Left lung (tissue), 10 donors: ENCODE measurements around the gene ZNF436. TPM values are rescaled to one million over a fixed set of nuclear protein-coding genes. Genes with fewer than 3 reads are reported as not detected.
A peak's percentile ranks its signal among the peaks of the same experiment; 100 is the strongest.

Experiments
- ATAC-seq: fragments of 200-7000 bp; cut with Tn5 transposase; one replicate; pipeline ENCODE4 v1.9.1; 2020; ENCODE audit warnings: moderate library complexity
- DNase-seq, 4 donors: peaks; one replicate each; pipeline ENCODE4 v3.0.0-alpha.2; 2013 to 2020
- H3K27ac ChIP-seq, 2 donors: fragments of 200-600 bp; sonication (generic) in 1 of 2; one replicate each; pipeline versions ENCODE4 v1.5.0 to v1.8.0; 2020 to 2021
- H3K27me3 ChIP-seq, 2 donors: fragments of 200-600 bp; sonication (generic) in 1 of 2; one replicate each; pipeline versions ENCODE4 v1.5.0 to v1.8.0; 2020 to 2021
- H3K36me3 ChIP-seq, 2 donors: fragments of 200-600 bp; sonication (generic) in 1 of 2; one replicate each; pipeline versions ENCODE4 v1.5.0 to v1.8.0; 2020 to 2021
- H3K4me1 ChIP-seq, 2 donors: fragments of 200-600 bp; one replicate each; pipeline ENCODE4 v1.8.0; 2021
- H3K4me3 ChIP-seq, 2 donors: fragments of 200-600 bp; sonication (generic) in 1 of 2; one replicate each; pipeline versions ENCODE4 v1.5.0 to v1.8.0; 2020 to 2021; ENCODE audit warnings: mild to moderate bottlenecking in 1 of 2
- H3K9me3 ChIP-seq, 2 donors: fragments of 200-600 bp; sonication (generic) in 1 of 2; one replicate each; pipeline versions ENCODE4 v1.5.0 to v1.8.0; 2020 to 2021
- CTCF ChIP-seq, 2 donors: fragments of 200-600 bp; sonication (generic) in 1 of 2; IDR thresholded peaks; one replicate each; pipeline versions ENCODE4 v1.5.0 to v1.8.0; 2021; ENCODE audit warnings: antibody characterized with exemption in 2 of 2
- intact Hi-C, 2 donors: fragments of 100-400 bp; cut with DNase I; formaldehyde crosslinking; loops; one replicate each; pipeline versions ENCODE4 v1.11.2 to v1.14.2; 2022
- polyA plus RNA-seq, 6 donors: library from polyadenylated mRNA; unstranded; fragments of 120-200 nt; gene quantifications; one replicate each; pipeline ENCODE4 v1.2.1, GENCODE V29; 2013; ENCODE audit not compliant: insufficient read length in 6 of 6
- total RNA-seq, 2 donors: library from RNA; stranded (reverse); fragmentation: NEBNext Ultra II Directional; extraction: Animal tissue kit (Norgen Biotek cat#: 25700); gene quantifications; one replicate each; pipeline ENCODE4 v1.2.1, GENCODE V29; 2021
- donor health status: DM: no; HTN: yes; CAD: no.
- donor health status: DM: no; HTN: no; CAD: no.

ZNF436 gene
- total and polyA plus RNA-seq, 8 donors = 9.2 to 38.8 (median 32.7) TPM

GRCh38 chr1:23403038-23403336, 33.4 kb upstream of the ZNF436 start:
- no peak for TF ChIP-seq CTCF (IDR thresholded peaks at IDR 0.05)
- Histone ChIP-seq H3K4me1 (peaks cover 17 to 34% of the 10 kb centered on the region in 2 donors), H3K36me3 (no peaks in the 10 kb centered on the region), H3K27ac (peak overlapping the region; percentile 49 to 58), H3K4me3 (no peak overlapping the region), H3K27me3 (no peaks in the 10 kb centered on the region), H3K9me3 (no peaks in the 10 kb centered on the region)
- ATAC-seq = peak; percentile 24
- intact Hi-C loops = loop anchor here in 1 of 2 donors (10.0 kb wide), 1 partner anchor 98 kb away; no protein-coding TSS in a partner anchor
- no peak for DNase-seq

- DNase-seq (peak in 1 of 4 donors; percentile 54), ATAC-seq (peak; percentile 11)
- Histone ChIP-seq H3K9me3 (no peaks in the 10 kb centered on the region), H3K27me3 (no peaks in the 10 kb centered on the region), H3K4me3 (no peak overlapping the region), H3K36me3 (no peaks in the 10 kb centered on the region), H3K27ac (peak overlapping the region in 1 of 2 donors; percentile 58), H3K4me1 (peaks cover 17 to 34% of the 10 kb centered on the region in 2 donors)
- TF ChIP-seq CTCF (IDR thresholded peaks at IDR 0.05) = no peak
- intact Hi-C loops = loop anchor here in 1 of 2 donors (10.0 kb wide), 1 partner anchor 98 kb away; no protein-coding TSS in a partner anchor
Observed at GRCh38 chr1:23402286-23403037, 32.8 kb upstream of the ZNF436 start.

GRCh38 chr1:23401313-23401712, 31.7 kb upstream of the ZNF436 start:
- intact Hi-C loops = loop anchor here in 1 of 2 donors (10.0 kb wide), 1 partner anchor 97 kb away; no protein-coding TSS in a partner anchor
- Histone ChIP-seq H3K9me3 (no peaks in the 10 kb centered on the region), H3K4me3 (no peak overlapping the region), H3K36me3 (no peaks in the 10 kb centered on the region), H3K27ac (peak overlapping the region in 1 of 2 donors; percentile 3), H3K27me3 (no peaks in the 10 kb centered on the region), H3K4me1 (peaks cover 17 to 34% of the 10 kb centered on the region in 2 donors)
- ATAC-seq (no peak), DNase-seq (no peak)
- no peak for TF ChIP-seq CTCF (IDR thresholded peaks at IDR 0.05)

DNA sequence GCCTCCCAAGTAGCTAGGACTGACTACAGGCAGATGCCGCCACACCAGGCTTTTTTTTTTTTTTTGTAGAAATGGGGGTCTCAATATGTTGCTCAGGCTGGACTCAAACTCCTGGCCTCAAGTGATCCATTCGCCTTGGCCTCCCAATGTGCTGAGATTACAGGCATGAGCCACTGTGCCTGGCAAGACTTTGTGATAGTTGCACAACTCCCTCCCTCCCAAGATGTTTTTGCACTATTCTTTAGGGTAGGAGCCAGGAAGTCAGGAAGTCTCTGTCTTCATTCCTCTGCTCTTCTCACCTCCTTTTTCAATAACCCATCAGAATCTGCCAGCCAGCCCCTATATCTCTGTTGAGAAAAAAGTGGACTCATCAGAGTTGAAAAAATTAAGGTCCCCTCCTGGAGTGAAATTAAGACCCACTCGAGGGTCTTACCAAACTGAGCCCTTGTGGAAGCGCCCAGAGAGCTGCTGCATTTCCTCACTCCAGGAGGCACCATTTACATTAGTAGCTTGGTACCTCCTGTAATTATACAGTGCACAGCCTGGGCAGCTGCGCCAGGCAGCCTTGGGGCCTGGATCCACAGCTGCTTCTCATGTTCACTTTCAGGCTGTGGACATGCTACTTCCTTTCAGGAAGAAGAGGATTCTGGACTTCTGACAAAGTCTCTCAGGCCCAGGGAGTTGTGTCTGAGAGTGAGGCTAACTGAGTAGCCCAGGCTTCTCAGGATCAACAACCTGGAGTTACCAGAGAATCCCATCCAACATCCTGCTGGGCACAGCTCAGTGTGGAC, 30.9 kb upstream of the ZNF436 start:
- no peak for TF ChIP-seq CTCF (IDR thresholded peaks at IDR 0.05)
- H3K9me3 ChIP-seq = no peaks in the 10 kb centered on the region
- ATAC-seq = no peak
- intact Hi-C loops = loop anchor here in 1 of 2 donors (10.0 kb wide), 1 partner anchor 96 kb away; no protein-coding TSS in a partner anchor
- peak in 1 of 4 donors; percentile 24 for DNase-seq
- no peaks in the 10 kb centered on the region for H3K36me3 ChIP-seq
- H3K27ac ChIP-seq = peak overlapping the region; percentile 3 to 44
- no peaks in the 10 kb centered on the region for H3K27me3 ChIP-seq
- H3K4me1 ChIP-seq = peaks cover 17 to 34% of the 10 kb centered on the region in 2 donors
- H3K4me3 ChIP-seq = no peak overlapping the region

DNA sequence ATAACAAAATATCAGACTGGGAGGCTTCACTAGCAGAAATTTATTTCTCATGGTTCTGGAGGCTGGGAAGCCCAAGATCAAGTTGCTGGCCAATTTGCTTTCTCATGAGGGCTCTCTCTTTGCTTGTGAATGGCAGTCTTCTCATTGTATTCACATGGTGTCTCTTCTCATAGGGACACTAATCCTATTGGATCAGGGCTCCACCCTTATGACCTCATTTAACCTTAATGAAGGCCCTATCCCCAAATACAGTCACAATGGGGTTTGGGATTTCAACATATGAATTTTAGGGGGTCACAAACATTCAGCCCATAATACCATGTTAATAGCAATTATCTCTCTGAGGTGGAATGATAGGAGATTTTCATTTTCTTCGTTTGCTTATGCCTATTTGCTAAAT, 29.6 kb upstream of the ZNF436 start:
- intact Hi-C loops = no loop called here
- H3K4me3 ChIP-seq = no peak overlapping the region
- no peaks in the 10 kb centered on the region for H3K27me3 ChIP-seq
- H3K36me3 ChIP-seq = no peaks in the 10 kb centered on the region
- H3K4me1 ChIP-seq = peaks cover 20 to 39% of the 10 kb centered on the region in 2 donors
- ATAC-seq (no peak), DNase-seq (no peak)
- H3K9me3 ChIP-seq = no peaks in the 10 kb centered on the region
- TF ChIP-seq CTCF (IDR thresholded peaks at IDR 0.05) = no peak
- no peak overlapping the region for H3K27ac ChIP-seq
